HEK293 (cell line): ENCODE data around the gene NFATC3.

ENCODE experiments used
- GLI4 ChIP-seq: fragments of 450-650 bp; formaldehyde crosslinking; IDR thresholded peaks from 2 replicates; pipeline ENCODE4 v1.5.1; 2016; ENCODE audit warnings: missing biosample characterization, missing genetic modification characterization
- KLF1 ChIP-seq: fragments of 450-650 bp; formaldehyde crosslinking; IDR thresholded peaks from 2 replicates; pipeline ENCODE4 v1.5.1; 2016; ENCODE audit warnings: missing biosample characterization, missing genetic modification characterization
- SETDB1 ChIP-seq: IDR thresholded peaks from one replicate; pipeline ENCODE4 v1.6.1; 2017; ENCODE audit warnings: mild to moderate bottlenecking, low read length, moderate library complexity, mixed read lengths; ENCODE audit not compliant: insufficient read length
- YY1 ChIP-seq: fragments of 450-650 bp; formaldehyde crosslinking; IDR thresholded peaks from 2 replicates; pipeline ENCODE4 v1.5.1; 2018; ENCODE audit warnings: missing biosample characterization, missing genetic modification characterization
- ZNF2 ChIP-seq: fragments of 450-650 bp; formaldehyde crosslinking; IDR thresholded peaks from 2 replicates; pipeline ENCODE4 v1.5.1; 2016; ENCODE audit warnings: missing biosample characterization, missing genetic modification characterization
- ZNF202 ChIP-seq: fragments of 450-650 bp; formaldehyde crosslinking; IDR thresholded peaks from 2 replicates; pipeline ENCODE4 v1.5.1; 2016; ENCODE audit warnings: missing biosample characterization, missing genetic modification characterization, borderline replicate concordance
- ZNF433 ChIP-seq: fragments of 450-650 bp; formaldehyde crosslinking; IDR thresholded peaks from 2 replicates; pipeline ENCODE4 v1.5.1; 2016; ENCODE audit warnings: missing biosample characterization, missing genetic modification characterization, low read depth
- TF ChIP-seq, protein P1 (sequence below): fragments of 450-650 bp; formaldehyde crosslinking; IDR thresholded peaks from 2 replicates; pipeline ENCODE4 v1.5.1; 2016; ENCODE audit warnings: missing biosample characterization, missing genetic modification characterization, low read depth
- TF ChIP-seq, protein P2 (sequence below): fragments of 450-650 bp; formaldehyde crosslinking; IDR thresholded peaks from 2 replicates; pipeline ENCODE4 v1.5.1; 2016; ENCODE audit warnings: missing biosample characterization, missing genetic modification characterization
- TF ChIP-seq, protein P3 (sequence below): fragments of 450-650 bp; IDR thresholded peaks from 2 replicates; pipeline ENCODE4 v1.5.1; 2018; ENCODE audit warnings: missing biosample characterization, mild to moderate bottlenecking, missing genetic modification characterization

DNA sequence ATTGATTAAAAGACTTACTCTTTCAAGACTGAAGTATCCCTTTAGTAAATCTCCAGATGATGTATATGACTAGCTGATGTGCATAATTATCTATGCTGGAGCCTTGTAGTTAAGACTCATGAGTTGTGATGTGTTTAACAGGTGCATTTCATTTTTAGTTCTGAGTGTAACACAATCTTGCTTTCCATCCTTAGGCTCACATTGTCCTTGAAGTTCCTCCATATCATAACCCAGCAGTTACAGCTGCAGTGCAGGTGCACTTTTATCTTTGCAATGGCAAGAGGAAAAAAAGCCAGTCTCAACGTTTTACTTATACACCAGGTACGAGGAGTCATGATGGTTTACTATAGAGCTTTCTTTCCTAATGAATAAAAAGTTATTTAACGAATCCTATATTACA, 97.9 kb downstream of the NFATC3 start:
- TF ChIP-seq GLI4 (no peak), ZNF2 (tag by site-specific recombination) (no peak), KLF1 (tag by site-specific recombination) (no peak), SETDB1 (no peak), ZNF202 (tag by site-specific recombination) (no peak), YY1 (tag by site-specific recombination) (no peak), ZNF433 (tag by site-specific recombination) (no peak)
- TF ChIP-seq, protein P1, sequence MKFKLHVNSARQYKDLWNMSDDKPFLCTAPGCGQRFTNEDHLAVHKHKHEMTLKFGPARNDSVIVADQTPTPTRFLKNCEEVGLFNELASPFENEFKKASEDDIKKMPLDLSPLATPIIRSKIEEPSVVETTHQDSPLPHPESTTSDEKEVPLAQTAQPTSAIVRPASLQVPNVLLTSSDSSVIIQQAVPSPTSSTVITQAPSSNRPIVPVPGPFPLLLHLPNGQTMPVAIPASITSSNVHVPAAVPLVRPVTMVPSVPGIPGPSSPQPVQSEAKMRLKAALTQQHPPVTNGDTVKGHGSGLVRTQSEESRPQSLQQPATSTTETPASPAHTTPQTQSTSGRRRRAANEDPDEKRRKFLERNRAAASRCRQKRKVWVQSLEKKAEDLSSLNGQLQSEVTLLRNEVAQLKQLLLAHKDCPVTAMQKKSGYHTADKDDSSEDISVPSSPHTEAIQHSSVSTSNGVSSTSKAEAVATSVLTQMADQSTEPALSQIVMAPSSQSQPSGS (tag by site-specific recombination) = no peak
- TF ChIP-seq, protein P2, sequence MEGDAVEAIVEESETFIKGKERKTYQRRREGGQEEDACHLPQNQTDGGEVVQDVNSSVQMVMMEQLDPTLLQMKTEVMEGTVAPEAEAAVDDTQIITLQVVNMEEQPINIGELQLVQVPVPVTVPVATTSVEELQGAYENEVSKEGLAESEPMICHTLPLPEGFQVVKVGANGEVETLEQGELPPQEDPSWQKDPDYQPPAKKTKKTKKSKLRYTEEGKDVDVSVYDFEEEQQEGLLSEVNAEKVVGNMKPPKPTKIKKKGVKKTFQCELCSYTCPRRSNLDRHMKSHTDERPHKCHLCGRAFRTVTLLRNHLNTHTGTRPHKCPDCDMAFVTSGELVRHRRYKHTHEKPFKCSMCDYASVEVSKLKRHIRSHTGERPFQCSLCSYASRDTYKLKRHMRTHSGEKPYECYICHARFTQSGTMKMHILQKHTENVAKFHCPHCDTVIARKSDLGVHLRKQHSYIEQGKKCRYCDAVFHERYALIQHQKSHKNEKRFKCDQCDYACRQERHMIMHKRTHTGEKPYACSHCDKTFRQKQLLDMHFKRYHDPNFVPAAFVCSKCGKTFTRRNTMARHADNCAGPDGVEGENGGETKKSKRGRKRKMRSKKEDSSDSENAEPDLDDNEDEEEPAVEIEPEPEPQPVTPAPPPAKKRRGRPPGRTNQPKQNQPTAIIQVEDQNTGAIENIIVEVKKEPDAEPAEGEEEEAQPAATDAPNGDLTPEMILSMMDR (tag by site-specific recombination) = no peak
- TF ChIP-seq, protein P3, sequence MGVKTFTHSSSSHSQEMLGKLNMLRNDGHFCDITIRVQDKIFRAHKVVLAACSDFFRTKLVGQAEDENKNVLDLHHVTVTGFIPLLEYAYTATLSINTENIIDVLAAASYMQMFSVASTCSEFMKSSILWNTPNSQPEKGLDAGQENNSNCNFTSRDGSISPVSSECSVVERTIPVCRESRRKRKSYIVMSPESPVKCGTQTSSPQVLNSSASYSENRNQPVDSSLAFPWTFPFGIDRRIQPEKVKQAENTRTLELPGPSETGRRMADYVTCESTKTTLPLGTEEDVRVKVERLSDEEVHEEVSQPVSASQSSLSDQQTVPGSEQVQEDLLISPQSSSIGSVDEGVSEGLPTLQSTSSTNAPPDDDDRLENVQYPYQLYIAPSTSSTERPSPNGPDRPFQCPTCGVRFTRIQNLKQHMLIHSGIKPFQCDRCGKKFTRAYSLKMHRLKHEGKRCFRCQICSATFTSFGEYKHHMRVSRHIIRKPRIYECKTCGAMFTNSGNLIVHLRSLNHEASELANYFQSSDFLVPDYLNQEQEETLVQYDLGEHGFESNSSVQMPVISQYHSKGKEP (tag by site-specific recombination) = no peak
